ENCODE results near the gene EPHA3.

The EPHA3 gene

DNA sequence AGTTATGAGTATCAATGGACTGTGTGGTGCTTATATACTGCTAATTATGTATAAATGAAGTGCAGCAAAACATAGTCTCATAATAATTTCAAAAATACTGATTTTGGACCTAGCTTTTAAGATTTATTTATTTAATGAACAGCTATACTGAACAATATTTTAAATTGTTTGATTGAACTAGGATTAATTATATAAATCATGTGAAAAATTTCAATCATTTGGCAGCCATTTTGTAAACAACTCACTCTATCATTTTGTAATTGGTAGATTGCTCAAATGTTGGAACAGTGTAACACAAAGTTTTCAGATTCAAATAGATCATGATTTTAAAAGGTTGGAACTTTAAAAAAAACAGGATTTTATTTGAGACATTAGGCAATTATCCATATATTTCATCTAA is 47.0 kb downstream of the EPHA3 start:
- DNase-seq = no peak

- DNase-seq = no peak
Measured at GRCh38 chr3:89155811-89156210, 48.4 kb downstream of the EPHA3 start.

- DNase-seq = no peak
Measured at GRCh38 chr3:89157575-89157974, 50.2 kb downstream of the EPHA3 start.

DNA sequence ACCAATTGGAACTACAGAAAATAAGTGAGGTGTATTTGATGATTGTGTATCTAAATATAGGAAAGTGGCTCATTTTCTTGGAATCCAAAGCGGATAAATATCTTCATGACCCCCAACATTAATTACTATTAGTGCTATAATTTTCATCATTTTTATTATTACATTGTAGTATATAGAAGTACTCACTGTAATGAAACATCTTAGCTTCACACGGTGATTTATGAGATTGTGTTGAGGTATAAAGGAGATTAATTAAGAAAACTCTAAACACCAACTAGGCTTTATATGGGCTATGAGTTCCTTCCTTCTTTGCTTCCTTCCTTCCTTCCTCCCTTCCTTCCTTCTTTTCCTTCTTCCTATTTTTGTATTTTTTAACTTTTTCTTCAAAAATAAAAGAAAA is 52.2 kb downstream of the EPHA3 start:
- DNase-seq = no peak

DNA sequence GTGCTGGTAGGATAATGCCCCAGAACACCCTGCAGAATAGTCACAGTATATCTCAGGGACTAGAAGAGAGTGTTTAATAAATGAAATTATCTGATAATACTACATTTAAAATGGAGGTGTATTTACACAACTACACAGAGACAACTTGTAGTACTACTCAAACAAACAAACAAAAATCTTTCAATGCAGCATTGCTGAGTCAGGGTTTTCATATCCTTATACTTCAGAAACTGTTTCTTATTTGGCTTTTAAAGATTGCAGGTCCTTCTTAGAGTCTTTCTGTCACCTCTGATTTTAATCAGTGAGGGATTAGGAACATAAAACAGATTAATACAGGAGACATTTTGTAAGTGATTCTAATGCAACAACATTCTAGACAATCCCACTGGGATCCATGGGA is 57.4 kb downstream of the EPHA3 start:
- no peak for DNase-seq

- no peak for DNase-seq
Measured at GRCh38 chr3:89165636-89166263, 58.3 kb downstream of the EPHA3 start.

DNA sequence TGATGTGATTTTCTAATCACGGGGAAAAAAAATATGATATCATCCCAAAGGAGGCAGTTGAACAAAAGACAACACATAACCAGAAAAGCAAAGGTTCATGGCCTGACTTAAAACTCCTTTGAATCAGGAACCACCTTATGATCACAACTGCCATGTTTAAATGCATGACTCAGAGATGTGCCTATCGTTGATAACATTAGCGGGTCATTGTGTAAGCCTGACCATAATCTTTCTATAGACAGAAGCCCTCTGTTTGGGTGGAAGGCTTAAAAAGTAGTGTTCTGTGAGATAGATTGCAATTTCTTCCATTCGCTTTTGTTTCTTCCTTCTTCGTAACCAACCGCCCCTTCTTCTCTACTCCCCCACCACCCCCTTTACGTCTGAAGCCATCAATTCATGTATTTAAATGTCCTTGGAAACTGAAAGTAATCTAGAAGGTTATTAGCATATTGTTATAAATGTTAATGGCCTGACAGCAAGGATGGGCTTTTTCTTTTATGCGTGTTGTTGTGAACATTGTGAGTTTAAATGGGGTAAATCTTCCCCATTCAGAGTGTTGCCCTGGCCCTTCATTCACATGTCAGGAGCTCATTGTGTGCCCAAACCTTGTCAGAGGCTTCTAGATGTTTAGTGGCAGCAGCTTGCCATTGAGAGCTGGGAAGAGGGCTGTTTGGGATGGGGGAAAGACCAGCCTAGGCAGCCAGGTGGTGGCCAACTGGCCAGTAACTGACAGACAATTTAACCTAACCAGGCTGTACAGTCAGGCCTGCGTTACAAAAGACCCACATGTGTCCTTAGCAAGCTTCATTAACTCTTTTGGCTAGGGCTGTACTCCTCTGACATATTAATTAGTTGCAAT is 64.5 kb downstream of the EPHA3 start:
- no peak for DNase-seq

- no peak for DNase-seq
Measured at GRCh38 chr3:89173546-89173945, 66.1 kb downstream of the EPHA3 start.

GRCh38 chr3:89179355-89180001 is 72.1 kb downstream of the EPHA3 start:
- DNase-seq = no peak

GRCh38 chr3:89180334-89180733 is 72.9 kb downstream of the EPHA3 start:
- DNase-seq = no peak

DNA sequence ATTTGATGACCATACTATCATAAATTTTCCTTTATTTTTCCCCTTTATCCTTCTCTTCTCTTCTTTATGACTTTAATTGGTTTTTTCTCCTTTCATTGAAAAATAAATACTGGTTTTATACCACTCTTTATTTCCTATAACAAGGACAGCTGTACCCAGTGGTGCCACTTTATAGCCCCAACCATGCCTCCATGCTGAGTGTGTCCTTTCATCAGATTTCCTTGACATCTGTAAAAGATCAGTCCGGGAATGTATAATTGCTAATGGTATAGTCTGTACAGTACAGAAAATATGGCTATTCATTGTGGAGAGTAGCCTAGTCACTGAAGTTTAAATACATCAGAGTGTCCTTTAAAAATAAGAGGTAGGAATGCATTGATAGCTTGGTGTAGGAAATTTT is 74.6 kb downstream of the EPHA3 start:
- no peak for DNase-seq

GRCh38 chr3:89184151-89184995 is 77.0 kb downstream of the EPHA3 start:
- DNase-seq = no peak

- no peak for DNase-seq
Measured at GRCh38 chr3:89186456-89186855, 79.0 kb downstream of the EPHA3 start.

DNA sequence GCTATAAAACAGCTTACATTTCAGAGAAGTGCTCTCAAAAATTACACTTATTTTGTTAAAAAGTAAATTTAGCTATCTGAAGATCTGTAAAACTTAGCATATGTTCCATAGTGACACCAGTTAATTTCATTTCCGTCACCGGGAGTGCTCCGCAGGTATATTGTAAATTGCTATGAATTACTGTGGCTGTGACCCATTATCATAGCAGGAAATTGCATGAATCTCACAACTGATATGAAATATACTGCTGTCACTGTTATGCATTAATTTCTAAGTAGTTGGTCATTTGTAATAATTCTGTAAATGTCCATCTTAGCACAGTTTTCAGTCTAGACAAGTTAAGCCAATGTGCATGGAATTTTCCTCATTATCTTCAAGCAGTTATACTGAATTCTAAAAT is 91.2 kb downstream of the EPHA3 start:
- no peak for DNase-seq

DNA sequence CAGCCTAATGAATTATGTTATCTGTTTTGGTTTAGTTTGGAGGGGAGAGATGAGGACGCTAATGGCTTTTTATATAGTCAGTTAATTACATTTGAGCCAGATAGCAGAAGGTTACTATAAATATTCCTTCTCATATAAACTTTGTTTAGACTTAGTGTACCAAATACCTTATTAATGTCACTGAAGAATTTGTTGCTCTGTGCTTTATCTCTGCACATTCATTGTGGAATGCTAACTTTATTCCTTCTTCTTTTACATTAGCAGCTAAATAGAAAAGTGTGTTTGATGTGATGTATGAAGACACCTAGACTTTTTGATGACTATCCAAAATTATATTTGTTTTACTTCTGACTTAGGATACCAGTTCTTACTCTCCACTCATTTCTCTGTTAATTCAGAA is 105.2 kb downstream of the EPHA3 start:
- DNase-seq = no peak

- DNase-seq = no peak
Measured at GRCh38 chr3:89216016-89216739, 108.8 kb downstream of the EPHA3 start.

DNA sequence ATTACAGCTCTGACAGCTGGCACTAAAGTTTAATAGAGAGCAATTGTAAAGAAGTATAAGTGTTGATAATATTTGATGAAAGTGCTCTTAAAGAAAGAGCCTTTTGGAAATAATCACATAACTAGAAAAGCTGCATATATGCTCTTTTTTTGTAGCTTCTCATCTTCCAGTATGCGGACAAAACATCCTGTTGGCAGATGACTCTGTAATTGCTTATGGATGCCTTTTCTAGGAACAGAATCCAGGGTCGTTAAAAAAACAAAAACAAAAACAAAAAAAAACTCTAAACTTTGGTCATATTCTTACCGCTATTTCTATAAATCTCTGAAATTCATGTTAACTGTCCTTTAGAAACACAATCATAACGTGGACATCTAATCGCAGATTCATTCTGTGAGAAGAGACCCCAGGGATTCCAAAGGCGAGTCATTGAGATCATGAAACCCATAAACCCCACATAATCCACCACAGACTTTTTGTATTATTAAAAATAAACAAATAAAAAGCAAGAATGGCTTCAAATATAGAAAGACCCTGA is 109.8 kb downstream of the EPHA3 start:
- DNase-seq = no peak

GRCh38 chr3:89221924-89222323 is 114.5 kb downstream of the EPHA3 start:
- DNase-seq = no peak

GRCh38 chr3:89223188-89223587 is 115.8 kb downstream of the EPHA3 start:
- no peak for DNase-seq

GRCh38 chr3:89227218-89227617 is 119.8 kb downstream of the EPHA3 start:
- DNase-seq = no peak

DNA sequence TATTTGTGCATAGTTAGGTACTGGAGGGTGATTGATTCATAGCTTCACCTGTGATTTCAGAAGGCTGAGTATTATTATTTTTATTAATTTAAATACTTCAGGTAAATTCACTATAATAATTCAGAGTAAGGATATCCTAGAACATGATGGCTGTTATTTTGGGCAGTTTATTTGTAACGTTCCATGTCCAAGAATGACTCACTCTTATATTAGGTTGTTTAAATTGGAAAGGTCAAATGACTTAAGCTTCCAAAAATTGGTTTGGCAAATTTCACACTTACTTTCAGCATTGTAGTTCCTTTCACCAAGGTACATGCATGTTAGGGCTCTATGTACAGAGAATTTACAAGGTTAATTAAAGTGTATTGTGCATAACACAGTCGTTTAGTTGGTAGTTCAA is 120.2 kb downstream of the EPHA3 start:
- no peak for DNase-seq

DNA sequence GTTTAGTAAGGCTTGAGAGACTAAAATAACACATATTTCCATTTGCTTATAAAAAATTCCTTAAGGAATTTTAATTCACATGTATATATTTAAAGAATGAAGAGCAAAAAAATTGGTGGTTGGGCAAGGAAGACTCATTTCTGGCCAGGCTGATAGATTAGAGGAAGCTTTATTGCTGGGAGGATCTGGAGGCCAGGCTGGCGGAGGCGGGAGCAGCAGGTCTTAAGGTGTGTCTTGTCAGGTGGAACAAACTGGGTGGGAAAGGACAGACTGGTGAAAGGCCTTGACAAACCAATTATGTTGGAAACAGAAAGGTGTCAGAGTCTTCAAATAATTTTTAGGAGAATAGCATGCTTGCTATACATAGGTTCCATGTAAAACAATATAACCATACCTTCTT is 124.7 kb downstream of the EPHA3 start:
- DNase-seq = no peak
